ENCODE measurements around the gene ANKRD13B. TPM values are rescaled to one million over a fixed set of nuclear protein-coding genes. Genes with fewer than 3 reads are reported as not detected.
A peak's percentile ranks its signal among the peaks of the same experiment; 100 is the strongest.

ANKRD13B gene
- total RNA-seq, 1 donor from 2014 or later, result 36.1 TPM

GRCh38 chr17:29575511-29576213 lies 17.3 kb upstream of the ANKRD13B start:
- H3K36me3 Mint-ChIP-seq (ENCODE audit: unreplicated experiment), result peaks cover 20% of the 10 kb centered on the region
- no peak overlapping the region for H3K4me3 Mint-ChIP-seq (ENCODE audit: unreplicated experiment)
- H3K27me3 Mint-ChIP-seq (ENCODE audit: unreplicated experiment), result no peaks in the 10 kb centered on the region
- H3K4me1 Mint-ChIP-seq (ENCODE audit: unreplicated experiment), result peaks cover 9% of the 10 kb centered on the region
- peak; percentile 84 for DNase-seq (ENCODE audit: extremely low spot score, unreplicated experiment)
- no peak overlapping the region for H3K27ac Mint-ChIP-seq (ENCODE audit: unreplicated experiment)
- no peaks in the 10 kb centered on the region for H3K9me3 Mint-ChIP-seq (ENCODE audit: unreplicated experiment)
- no peak for TF ChIP-seq CTCF (IDR thresholded peaks at IDR 0.05)

GRCh38 chr17:29576214-29577000 lies 16.5 kb upstream of the ANKRD13B start:
- Mint-ChIP-seq H3K4me1 (ENCODE audit: unreplicated experiment) (peaks cover 6% of the 10 kb centered on the region), H3K27me3 (ENCODE audit: unreplicated experiment) (no peaks in the 10 kb centered on the region), H3K27ac (ENCODE audit: unreplicated experiment) (no peak overlapping the region), H3K36me3 (ENCODE audit: unreplicated experiment) (peaks cover 20% of the 10 kb centered on the region), H3K4me3 (ENCODE audit: unreplicated experiment) (no peak overlapping the region), H3K9me3 (ENCODE audit: unreplicated experiment) (no peaks in the 10 kb centered on the region)
- no peak for DNase-seq (ENCODE audit: extremely low spot score, unreplicated experiment)
- TF ChIP-seq CTCF (IDR thresholded peaks at IDR 0.05), result no peak

GRCh38 chr17:29577001-29577370 lies 15.9 kb upstream of the ANKRD13B start:
- Mint-ChIP-seq H3K27me3 (ENCODE audit: unreplicated experiment) (no peaks in the 10 kb centered on the region), H3K9me3 (ENCODE audit: unreplicated experiment) (no peaks in the 10 kb centered on the region), H3K36me3 (ENCODE audit: unreplicated experiment) (peaks cover 20% of the 10 kb centered on the region), H3K27ac (ENCODE audit: unreplicated experiment) (no peak overlapping the region), H3K4me1 (ENCODE audit: unreplicated experiment) (peaks cover 6% of the 10 kb centered on the region), H3K4me3 (ENCODE audit: unreplicated experiment) (no peak overlapping the region)
- no peak for TF ChIP-seq CTCF (IDR thresholded peaks at IDR 0.05)
- no peak for DNase-seq (ENCODE audit: extremely low spot score, unreplicated experiment)

GRCh38 chr17:29577385-29578211 lies 15.3 kb upstream of the ANKRD13B start:
- Mint-ChIP-seq H3K27me3 (ENCODE audit: unreplicated experiment) (no peaks in the 10 kb centered on the region), H3K4me3 (ENCODE audit: unreplicated experiment) (no peak overlapping the region), H3K4me1 (ENCODE audit: unreplicated experiment) (peaks cover 6% of the 10 kb centered on the region), H3K9me3 (ENCODE audit: unreplicated experiment) (no peaks in the 10 kb centered on the region), H3K36me3 (ENCODE audit: unreplicated experiment) (peaks cover 24% of the 10 kb centered on the region), H3K27ac (ENCODE audit: unreplicated experiment) (no peak overlapping the region)
- DNase-seq (ENCODE audit: extremely low spot score, unreplicated experiment), result no peak
- TF ChIP-seq CTCF (IDR thresholded peaks at IDR 0.05), result no peak
